ENCODE measurements around the gene CAT.

- no peak for TF ChIP-seq POLR2AphosphoS5 (IDR thresholded peaks at IDR 0.05)
- no peak for TF ChIP-seq CTCF (IDR thresholded peaks at IDR 0.05 in 8 of 11, conservative IDR thresholded peaks at IDR 0.05 in 3 of 11)
These were observed 22.0 kb upstream of the CAT start for GRCh38 chr11:34416766-34417165.
